Middle frontal gyrus (tissue), 1 donor: ENCODE results near the gene BICC1.

ENCODE experiments used
- DNase-seq: peaks from one replicate; pipeline ENCODE4 v3.0.0-alpha.2; 2015; ENCODE audit warnings: low spot score; ENCODE audit errors: extremely low spot score

BICC1 gene

GRCh38 chr10:58743466-58744115 lies 230.9 kb downstream of the BICC1 start:
- DNase-seq, result no peak

- no peak for DNase-seq
These were observed 234.0 kb downstream of the BICC1 start for GRCh38 chr10:58746474-58747185.

DNA sequence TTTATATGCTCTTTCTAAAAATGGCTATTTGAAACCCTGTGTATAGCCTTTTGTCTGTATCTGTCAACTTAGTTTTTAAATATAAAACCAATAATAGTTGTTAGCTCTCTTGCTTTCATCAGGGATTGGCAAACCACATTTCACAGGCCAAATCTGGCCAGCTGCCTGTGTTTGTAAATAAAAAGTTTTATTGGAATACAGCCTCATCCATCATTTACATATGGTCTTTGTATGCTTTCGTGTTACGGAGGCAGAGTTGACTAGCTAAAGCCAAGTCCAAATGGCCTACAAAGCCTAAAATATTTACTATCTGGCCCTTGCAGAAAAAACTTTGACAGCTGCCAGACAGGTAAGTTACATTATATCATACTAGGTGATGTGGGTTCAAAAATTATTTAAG lies 235.0 kb downstream of the BICC1 start:
- no peak for DNase-seq

DNA sequence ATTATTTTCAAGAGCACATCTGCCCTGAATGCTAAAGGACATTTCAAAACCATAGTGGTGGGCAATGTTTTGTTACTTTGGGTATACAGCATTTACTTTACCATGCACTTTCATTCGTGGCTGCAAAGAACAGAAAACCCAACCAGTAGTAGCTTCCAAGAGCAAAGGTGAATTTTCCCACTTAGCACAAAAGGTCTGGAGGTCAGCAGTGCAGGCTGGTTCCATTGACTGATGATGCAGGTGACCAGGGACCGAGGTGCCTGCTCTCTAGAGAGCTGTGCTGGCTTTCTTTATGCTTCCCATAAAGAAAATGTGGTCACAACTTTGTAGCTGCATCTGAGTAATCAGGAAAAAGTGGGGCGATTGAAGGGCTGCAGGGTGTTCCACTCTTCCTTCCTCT lies 240.0 kb downstream of the BICC1 start:
- no peak for DNase-seq

DNA sequence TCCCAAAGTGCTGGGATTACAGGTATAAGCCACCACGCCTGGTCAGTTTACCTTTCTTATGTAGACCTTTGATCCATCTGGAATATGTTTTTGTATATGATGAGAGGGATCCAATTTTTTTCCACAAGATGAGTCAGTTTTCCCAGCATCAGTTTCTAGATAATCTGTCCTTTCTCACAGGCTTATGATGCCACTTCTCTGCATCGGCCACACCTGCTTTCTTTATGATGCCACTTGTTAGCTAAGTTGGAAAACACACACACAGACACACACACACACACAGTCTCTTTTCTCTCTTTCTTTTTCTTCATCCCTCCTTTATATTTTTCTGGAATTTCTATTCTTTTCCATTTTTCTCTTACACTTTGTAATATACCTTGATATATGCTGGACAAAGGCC lies 240.8 kb downstream of the BICC1 start:
- no peak for DNase-seq

GRCh38 chr10:58754469-58755339 lies 242.0 kb downstream of the BICC1 start:
- no peak for DNase-seq

- DNase-seq, result no peak
These were observed 242.6 kb downstream of the BICC1 start for GRCh38 chr10:58755340-58755610.

- no peak for DNase-seq
These were observed 243.0 kb downstream of the BICC1 start for GRCh38 chr10:58755677-58756076.

DNA sequence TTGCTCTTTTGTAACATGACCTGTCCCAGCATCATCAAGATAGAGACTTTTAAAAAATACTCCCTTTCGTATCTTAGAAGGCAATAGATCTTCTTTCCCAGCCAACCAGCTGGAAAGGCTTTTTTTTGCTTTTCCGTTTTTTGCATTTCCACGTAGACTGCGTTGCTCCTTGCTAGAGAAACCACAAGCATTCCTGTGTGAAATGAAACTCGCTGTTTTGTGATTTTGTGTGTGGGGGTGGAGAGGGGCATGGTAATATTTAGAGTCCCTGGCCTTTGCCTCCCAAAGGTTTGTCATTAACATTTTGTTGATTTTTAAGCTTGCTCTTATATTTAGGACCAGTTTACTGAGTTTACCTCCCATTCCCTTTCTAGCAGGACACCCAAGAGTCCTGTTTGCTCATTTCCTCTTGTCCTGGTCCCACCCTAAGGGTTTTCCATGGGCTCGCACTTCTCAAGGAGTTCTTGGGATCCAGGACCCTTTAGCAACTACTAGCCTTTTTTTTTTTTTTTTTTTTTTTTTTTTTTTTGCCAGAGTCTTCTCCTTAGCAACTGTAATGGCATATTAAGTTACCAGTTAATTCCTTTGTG lies 243.6 kb downstream of the BICC1 start:
- no peak for DNase-seq

GRCh38 chr10:58757352-58758065 lies 244.8 kb downstream of the BICC1 start:
- no peak for DNase-seq

GRCh38 chr10:58758321-58758720 lies 245.6 kb downstream of the BICC1 start:
- DNase-seq, result no peak

DNA sequence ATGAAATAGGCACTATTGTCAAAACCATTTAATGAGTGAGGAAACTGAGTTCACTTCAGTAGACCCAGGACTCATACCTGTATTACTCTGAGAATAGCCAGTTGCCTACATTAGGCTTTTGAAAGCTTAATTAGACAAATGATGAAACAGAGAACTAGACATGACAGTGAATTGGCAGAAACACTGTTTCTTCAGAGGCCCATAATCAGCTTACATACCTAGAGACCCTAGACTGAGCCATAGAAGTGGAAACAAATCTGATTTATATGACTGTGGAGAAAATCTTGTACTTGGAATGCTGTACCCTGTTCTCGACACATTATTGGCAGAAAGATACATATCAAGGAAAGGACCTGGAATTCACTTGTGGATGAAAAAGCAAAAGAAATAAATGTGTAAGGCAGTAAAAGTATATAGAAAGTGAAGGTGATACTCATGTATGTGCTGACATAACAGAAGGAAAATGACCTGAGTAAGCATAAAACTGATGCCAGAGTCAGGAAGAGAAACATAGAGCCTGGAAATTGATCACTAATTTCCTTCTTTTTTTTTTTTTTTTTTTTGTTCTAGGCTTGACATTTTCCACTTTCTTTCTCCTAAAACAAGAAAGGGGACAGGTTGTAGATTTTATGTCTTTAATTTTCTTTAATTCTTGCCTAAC lies 251.5 kb downstream of the BICC1 start:
- DNase-seq, result no peak

- DNase-seq, result no peak
These were observed 253.2 kb downstream of the BICC1 start for GRCh38 chr10:58765910-58766309.

- DNase-seq, result no peak
These were observed 255.0 kb downstream of the BICC1 start for GRCh38 chr10:58767652-58768051.

- no peak for DNase-seq
These were observed 259.2 kb downstream of the BICC1 start for GRCh38 chr10:58771863-58772262.

DNA sequence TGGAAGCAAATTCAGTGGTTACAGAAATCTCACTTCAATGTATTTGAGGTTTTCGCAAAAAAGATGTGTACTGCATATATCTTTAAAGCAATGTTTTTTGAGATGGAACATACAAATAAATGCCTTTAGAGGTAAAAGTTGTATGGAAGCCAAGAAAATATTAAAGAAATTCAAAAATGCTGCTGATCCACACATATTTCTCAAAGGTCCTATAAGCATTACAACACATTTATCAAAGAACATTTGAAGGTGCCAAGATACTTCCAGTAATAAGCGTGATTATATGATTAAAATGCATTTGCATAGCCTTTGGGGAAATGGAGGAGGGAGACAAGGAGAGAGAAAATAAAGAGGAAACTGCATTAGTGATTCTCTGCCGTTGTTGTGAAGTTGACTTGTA lies 260.1 kb downstream of the BICC1 start:
- no peak for DNase-seq

GRCh38 chr10:58773341-58773740 lies 260.7 kb downstream of the BICC1 start:
- DNase-seq, result no peak

DNA sequence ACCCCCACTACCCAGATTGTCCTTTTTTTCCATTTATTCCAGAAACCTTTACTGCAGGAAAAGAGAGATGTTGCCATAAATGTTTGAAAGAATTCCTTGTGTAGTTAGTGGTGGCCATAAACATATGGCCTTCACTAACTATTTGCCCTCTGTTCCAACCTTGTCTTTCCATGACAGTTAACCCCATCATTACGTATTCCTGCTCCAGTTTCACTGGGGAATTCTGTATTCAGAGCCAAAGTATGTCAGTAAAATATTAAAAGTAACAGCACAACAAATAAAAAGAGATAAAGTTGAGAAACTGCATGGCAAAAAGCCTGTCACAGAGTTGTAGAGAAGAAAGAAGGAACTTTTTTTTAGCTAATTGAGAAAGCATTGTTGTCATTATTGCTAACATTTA lies 261.3 kb downstream of the BICC1 start:
- no peak for DNase-seq

DNA sequence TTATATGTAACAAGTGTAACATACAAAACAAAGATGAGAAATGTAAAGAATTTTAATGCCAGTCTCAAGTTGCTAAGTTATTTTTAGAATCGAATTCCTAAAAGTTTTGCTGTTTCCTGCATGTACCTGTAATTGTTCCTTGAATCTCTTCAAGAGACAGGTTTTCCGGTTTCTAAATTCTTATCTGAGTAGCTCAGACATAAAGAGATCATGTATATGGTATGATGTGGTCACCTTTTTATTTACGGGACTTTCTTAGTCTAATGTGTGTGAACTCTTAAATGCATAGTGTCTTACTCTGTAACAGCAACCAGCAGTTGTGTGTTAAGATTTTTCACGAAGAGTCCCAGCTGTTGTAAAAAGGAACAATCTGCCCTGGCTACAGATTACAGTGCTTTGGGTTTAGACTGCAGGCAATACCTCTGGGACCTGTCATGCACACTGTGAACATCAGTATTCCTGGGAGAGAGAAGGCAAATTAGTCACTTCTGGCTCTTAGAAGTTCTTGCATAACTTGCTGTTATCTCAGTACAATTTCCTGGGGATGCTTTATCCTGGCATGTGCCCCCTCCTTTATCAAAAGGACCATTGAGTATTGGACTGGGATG lies 263.4 kb downstream of the BICC1 start:
- no peak for DNase-seq

DNA sequence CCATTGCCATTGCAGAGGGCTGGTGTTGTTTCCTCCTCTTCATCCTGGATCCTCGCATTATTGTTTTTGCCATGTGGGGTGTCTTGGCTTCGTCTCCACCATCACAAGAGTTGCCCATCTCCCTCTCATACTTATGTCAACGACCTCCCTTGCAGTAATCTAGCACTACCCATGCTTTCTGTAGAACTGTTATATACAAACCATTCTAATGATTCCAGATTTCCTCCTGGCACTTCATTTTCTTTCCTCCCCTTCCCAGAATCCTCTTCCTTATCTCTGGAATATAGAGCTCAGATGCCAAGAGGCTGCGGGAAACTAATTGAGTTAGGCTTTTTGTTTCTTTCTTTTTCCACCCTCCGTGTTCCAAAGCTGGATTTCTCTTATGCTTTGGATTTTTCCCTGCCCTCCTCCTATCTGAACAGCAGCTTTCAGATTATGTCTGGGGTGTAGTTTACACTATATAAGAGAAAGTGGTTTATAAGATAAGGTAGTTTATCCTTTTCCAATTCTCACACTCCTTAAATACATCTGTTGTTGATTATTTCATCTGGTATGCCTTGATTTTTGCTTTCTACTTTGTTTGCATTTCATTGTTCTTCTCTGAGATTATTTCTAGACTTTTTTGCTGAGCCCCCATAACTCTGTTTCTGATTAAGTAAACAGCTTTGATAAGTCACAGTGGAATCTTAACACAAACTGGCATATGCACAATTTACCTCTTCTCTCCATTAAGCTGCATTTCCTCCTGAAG lies 264.1 kb downstream of the BICC1 start:
- no peak for DNase-seq
